Measurements from ENCODE around the gene GAL3ST2. TPM values are rescaled to one million over a fixed set of nuclear protein-coding genes. Genes with fewer than 3 reads are reported as not detected.

Gene GAL3ST2
- total RNA-seq, 1 experiment from 2014 or later: not detected

DNA sequence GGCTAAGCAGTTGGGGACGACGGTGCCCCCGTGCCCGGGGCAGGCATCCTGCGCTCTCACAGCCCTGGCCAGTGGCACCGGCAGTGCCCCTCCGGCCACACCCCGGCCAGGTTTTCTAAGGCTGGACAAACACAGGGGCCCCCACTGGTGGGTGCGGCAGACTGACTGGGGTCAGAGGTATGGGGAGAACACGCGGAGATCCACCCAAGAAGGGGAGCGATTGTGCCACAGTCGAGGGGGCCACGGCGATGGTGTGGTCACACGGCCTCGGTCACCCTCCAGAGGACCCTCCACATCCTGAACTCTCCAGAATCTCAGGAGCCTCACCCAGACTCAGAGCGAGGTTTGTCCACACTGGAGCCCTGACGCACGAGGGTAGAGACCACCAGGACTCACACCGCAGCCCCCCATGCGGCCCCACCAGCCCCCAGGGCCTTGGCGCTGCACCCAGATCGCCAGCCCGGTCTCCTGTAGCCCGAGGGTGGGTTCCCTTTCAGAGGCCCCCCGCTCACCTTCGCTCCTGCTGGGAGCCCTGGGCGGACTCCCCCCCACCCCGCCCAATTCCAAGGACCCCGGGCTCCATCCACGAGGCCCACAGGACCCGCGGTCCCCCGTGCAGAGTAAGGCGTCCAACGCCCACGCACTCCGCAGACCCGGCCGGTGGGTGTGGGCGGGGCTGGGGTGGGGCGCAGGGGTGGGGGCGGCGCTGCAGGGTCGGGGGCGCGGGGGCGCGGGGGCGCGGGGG is 66.9 kb downstream of the GAL3ST2 start:
- in situ Hi-C loops (cut with HindIII; ENCODE audit: low pct_unique_long_range_greater_than_20kb, low sequenced_read_pairs): no loop called here
- DNase-seq (ENCODE audit: low read depth, low spot score): no peak

DNA sequence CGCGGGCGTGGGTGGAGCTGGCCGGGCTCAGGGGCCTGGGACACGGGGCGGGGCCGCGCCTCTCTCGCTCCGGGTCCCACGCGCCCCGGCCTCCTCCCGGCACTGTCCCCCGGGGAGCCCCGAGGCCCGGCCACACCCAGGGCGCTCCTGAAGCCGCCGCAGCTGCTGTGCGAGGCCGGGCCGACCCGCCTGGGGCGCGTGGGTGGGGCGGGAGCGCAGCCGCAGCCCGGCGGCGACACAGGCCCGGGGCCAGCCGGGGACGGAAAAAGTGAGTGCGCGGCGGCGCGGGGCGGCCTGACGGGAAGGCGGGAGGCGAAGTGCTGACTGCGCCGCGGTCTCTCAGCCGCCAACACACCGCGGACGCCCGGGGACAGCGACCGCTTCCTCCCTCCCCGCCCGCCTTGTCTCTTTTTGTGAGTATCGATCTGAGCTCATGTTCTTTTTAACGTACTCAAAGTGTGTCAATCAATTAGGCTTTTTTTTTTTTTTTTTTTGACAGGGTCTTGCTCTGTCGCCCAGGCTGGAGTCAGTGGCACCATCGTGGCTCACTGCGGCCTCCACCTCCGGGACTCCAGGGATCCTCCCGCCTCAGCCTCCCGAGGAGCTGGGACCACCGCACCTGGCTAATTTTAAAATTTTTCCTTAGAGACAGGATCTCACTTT is 67.6 kb downstream of the GAL3ST2 start:
- no peak for DNase-seq (ENCODE audit: low read depth, low spot score)
- in situ Hi-C loops (cut with HindIII; ENCODE audit: low pct_unique_long_range_greater_than_20kb, low sequenced_read_pairs): no loop called here

DNA sequence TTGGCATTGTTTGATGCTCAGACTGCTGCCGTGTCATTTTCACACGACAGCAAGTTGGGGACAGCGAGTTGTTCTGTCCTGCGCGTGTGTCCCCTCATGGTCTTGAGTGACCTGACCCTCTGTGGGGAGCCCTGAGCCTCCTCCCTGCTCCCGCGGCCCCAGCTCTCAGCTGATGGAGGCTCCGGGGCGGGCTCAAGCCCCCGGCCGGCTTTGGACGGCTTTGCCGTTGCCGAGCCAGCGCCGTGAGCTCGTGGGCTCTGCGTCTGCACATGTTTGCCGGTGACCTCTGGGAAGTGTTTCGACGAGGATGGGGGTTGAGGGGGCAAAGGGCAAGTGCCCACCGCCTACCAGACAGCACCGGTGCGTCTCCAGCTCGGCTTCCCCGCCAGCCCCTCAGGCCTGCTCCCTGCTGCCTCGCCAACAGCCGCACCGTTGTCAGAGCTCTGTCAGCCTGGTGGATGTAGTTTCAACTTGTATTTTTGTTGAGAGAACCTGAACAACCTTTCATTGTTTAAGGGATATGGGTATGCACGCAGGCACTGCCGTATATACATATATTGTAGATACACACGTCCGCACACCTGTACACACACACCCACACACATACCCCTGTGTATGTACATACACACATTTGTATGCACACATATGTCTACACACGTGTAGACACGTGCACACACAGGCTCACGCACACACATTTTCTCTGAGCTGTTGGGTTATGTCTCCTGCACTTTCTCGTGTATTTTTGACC is 68.4 kb downstream of the GAL3ST2 start:
- in situ Hi-C loops (cut with HindIII; ENCODE audit: low pct_unique_long_range_greater_than_20kb, low sequenced_read_pairs): no loop called here
- no peak for DNase-seq (ENCODE audit: low read depth, low spot score)

DNA sequence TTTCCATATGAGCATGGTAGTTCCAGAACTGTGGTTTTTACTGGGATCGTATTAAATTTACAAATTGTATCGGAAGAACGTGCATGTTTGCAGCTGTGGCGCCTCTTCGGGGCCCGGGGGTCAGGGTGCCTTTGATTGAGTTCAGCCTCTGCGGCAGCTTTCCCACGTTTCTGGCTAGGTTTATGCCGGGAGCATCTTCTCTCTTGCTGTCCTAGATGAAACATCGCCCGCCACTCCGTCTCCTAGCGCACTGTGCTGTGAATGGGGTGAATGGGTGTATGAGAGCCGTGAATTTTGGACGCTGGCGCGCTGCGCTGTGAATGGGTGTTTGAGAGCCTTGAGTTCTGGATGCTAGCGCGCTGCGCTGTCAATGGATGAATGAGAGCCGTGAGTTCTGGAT is 69.8 kb downstream of the GAL3ST2 start:
- in situ Hi-C loops (cut with HindIII; ENCODE audit: low pct_unique_long_range_greater_than_20kb, low sequenced_read_pairs): no loop called here
- DNase-seq (ENCODE audit: low read depth, low spot score): no peak

DNA sequence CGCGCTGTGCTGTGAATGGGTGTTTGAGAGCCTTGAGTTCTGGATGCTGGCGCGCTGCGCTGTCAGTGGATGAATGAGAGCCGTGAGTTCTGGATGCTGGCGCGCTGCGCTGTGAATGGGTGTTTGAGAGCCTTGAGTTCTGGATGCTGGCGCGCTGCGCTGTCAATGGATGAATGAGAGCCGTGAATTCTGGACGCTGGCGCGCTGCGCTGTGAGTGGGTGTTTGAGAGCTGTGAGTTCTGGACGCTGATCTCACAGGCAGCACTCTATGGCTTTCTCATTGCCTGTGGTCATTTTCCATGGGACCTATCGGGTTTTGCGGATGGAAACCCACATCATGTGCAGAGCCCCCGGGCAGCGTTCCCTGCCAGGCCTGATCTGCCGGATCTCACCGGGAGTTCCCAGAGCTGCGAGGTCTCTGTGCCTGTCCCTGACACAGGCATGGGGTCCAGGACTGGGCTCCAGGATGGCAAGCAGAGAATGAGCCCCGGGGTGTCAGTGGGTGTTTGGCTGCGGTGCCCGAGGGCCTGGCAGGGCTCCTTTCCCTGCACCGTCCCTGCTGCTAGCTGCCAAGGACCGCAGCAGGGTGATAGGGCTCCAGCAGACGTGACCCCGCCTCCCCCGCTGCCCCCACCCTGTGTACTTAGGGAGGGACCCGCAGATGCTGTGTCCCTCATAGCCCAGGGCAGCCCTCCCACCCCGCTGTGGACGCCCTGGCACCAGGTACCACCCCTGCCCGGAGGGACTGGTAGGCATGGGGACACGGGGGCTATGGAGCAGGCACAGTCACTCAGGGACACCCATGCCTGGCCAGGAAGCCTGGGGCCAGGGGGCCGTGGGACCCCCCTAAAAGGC is 72.4 kb downstream of the GAL3ST2 start:
- DNase-seq (ENCODE audit: low read depth, low spot score): no peak
- in situ Hi-C loops (cut with HindIII; ENCODE audit: low pct_unique_long_range_greater_than_20kb, low sequenced_read_pairs): no loop called here

DNA sequence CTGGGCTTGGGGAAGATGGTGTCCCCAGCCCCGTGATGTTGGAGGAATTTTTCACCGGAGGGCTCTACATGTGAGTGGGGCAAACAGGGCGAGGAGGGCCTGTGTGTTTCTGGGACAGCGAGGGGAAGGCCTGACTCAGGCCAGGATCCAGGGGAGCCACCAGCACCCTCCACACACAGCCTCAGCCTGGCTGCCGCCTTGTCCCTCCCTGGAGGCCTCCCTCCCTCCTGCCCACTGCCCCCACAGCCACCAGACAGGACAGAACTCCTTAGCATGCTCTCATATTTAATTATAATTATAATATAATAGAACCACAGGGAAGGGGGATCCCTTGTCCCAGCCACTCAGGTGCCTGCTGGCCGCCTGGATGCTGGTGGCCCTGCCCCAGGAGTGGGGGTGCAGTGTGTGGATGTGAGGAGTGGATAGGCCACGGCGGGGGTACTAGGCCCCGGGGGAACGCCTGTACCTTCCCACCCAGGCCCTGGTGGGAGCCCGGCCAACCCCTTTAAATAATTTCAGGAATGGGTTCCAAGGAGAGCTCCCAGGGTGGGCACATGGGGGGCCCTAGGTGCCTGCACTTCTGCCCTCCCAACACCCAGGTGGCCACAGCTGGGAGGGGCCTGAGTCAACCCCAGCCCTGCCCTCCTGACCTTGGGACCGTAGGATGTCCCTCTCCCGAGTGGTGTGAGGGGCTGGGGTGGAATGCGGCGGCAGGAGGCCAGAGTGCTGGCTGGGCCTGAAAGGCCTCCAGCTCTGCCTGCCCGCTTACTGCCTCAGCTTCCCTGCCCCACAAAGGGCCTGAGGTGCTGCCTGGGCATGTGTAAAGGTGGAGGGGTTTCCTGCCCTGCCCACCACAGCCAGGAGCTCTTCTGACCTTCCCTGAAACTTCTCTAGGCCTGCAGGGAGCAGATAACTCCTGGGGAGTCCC is 73.3 kb downstream of the GAL3ST2 start:
- in situ Hi-C loops (cut with HindIII; ENCODE audit: low pct_unique_long_range_greater_than_20kb, low sequenced_read_pairs): no loop called here
- no peak for DNase-seq (ENCODE audit: low read depth, low spot score)

DNA sequence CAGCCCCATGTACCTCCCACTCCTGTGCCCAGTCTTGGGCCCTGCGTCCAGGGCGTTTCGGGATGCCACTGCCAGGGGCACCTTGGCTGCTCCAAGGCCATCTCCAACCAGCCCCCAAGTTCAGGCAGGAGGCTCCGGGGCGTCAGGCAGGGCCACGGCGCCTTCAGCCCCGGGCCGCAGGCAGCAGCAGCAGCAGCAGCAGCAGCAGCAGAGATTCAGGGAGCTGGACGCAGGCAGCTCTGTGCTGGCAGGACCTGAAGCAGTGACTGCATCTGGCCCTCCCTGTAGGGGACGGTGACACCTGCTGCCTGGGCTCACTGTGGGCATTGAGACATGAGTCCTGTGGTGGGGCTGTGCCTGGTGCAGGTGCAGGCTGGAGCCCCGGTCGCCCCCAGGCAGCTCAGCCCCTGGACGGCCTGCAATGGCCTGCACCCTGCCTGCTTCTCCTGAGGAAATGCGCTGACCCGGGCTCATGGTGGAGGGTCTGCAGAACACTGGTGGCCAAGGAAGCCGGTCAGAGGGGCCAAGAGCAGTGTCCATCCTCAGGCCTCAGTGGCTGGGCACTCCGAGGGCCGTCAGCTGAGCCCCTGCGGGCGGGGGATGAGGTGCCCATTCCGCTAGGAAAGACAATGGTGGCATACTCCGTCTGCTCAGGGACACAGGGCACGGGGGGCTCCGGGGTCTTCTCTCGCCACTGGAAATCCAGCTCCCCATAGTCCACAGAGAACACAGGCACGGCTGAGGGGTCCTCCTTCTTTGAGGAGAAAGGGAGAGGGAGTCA is 74.1 kb downstream of the GAL3ST2 start:
- in situ Hi-C loops (cut with HindIII; ENCODE audit: low pct_unique_long_range_greater_than_20kb, low sequenced_read_pairs): no loop called here
- DNase-seq (ENCODE audit: low read depth, low spot score): no peak

DNA sequence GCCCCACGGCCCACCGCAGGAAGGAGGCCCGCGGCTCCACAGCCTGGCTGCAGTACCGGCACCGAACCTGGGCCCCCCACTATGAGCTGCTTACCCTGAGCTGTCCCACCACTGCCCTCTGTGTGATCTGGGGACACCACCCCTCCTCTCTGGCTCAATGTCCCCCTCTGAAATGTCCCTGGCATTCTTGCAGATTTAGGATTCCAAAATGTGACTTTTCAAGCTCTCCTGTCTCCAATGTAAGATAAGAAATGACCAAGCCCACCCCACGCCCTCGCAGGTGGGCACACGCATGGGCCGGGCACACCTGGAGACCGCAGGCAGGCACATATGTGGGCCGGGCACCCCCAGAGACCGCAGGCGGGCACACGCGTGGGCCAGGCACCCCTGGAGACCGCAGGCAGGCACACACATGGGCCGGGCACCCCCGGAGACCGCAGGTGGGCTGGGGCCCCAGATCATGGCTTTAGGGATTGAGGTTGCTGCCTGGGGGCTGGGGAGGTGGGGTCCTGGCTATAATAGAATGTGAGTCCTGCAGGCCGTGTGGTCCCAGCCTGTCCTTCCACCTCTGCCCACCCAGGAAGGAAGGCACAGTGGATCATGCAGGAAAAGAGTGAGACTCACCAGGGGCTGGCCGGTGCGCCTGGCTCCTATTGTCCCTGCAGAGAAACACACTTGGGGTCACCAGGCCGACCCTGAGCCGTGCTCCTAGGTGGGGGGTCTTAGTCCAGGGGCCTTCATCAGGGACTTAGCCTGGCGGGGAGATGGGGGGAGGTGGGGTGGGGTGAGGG is 74.9 kb downstream of the GAL3ST2 start:
- in situ Hi-C loops (cut with HindIII; ENCODE audit: low pct_unique_long_range_greater_than_20kb, low sequenced_read_pairs): no loop called here

DNA sequence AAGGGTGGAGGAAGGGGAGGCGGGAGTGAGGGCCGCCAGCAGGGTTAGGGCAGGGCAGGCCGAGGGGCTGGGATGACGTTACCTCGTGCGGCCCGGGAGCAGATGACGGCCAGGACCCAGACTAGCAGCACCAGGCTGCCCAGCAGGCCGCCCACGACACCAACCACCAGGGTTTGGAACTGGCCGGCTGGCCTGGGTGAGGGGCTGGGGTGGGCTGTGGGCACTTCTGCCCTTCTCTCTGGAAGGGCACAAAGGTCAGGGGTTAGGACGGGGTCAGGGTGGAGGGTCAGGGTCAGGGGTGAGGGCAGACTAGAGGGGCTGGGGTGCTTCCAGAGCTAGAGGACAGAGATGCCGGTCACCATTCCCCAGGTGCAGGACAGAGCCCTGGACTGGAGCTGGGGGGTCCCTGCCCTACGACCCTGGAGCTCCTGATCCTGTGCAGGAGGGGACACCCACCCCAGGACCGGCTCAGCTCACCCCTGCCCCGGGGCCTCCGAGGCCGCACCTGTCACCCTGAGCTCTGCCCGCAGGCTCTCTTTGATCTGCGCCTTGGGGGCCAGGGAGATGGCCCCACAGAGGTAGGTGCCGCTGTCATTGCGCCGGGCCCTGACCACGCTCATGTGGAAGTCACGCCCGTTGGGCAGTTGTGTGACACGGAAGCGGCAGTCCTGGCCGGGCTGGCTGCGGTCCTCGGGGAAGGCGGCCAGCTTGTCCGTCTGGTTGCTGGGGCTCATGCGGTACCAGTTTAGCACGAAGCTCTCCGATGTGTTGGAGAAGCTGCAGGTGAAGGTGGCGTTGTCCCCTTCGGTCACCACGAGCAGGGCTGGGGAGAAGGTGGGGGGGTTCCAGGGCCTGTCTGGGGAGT is 75.7 kb downstream of the GAL3ST2 start:
- DNase-seq (ENCODE audit: low read depth, low spot score): no peak
- in situ Hi-C loops (cut with HindIII; ENCODE audit: low pct_unique_long_range_greater_than_20kb, low sequenced_read_pairs): no loop called here

More for the DNA sequence above, 74.9 kb downstream of the GAL3ST2 start:
- no peak for DNase-seq (ENCODE audit: low read depth, low spot score)

DNA sequence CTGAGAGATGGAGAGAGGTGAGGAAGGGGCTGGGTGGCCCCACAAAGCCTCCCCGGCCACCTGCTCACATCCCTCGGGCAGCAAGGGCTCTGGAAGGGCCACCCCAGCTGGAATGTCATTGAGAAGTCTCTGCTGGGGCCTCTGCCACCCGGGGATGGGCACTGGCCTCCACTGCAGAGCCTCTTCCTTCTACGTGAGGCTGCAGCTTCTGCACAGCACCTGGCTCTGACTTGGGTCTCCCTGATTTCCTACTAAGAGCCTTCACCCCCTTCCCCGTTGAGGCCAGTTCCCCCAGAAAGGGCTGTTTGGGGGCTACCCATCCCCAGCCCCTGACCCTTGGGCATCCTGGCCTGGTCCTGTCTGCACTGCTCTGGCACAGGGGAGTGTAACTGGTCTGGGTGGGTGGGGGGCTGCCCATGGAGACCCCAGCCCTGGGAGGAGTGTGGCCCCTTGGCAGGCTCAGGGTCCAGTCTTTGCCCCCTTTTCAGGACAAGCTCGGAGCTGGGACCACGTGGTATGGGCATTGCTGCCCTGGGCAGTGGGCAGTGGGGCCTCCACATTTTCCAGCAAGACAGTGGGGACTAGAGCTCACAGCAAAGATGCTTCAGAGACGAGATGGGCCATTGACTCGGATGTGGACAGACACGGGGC is 76.5 kb downstream of the GAL3ST2 start:
- in situ Hi-C loops (cut with HindIII; ENCODE audit: low pct_unique_long_range_greater_than_20kb, low sequenced_read_pairs): no loop called here
- no peak for DNase-seq (ENCODE audit: low read depth, low spot score)

Other genes starting within 250 kb of the GAL3ST2 start
- gene BOK, start 218.1 kb upstream of the GAL3ST2 start, total RNA-seq (2014; rRNA removed; shearing (Covaris generic)): 9.0 and 10.6 TPM in 2 replicates
- gene THAP4, start 139.7 kb upstream of the GAL3ST2 start, total RNA-seq (2014; rRNA removed; shearing (Covaris generic)): 35.2 and 39.6 TPM in 2 replicates
- gene ATG4B, start 139.1 kb upstream of the GAL3ST2 start, total RNA-seq (2014; rRNA removed; shearing (Covaris generic)): 24.1 and 30.3 TPM in 2 replicates
- 55.3 and 60.8 TPM in 2 replicates for gene DTYMK, start 90.0 kb upstream of the GAL3ST2 start, total RNA-seq (2014; rRNA removed; shearing (Covaris generic))
- 23.9 and 24.2 TPM in 2 replicates for gene ING5, start 74.8 kb upstream of the GAL3ST2 start, total RNA-seq (2014; rRNA removed; shearing (Covaris generic))
- 8.8 and 9.0 TPM in 2 replicates for gene D2HGDH, start 42.2 kb upstream of the GAL3ST2 start, total RNA-seq (2014; rRNA removed; shearing (Covaris generic))
- not detected in 2 replicates for gene NEU4, start 32.4 kb downstream of the GAL3ST2 start, total RNA-seq (2014; rRNA removed; shearing (Covaris generic))
- not detected in 2 replicates for gene PDCD1, start 82.1 kb downstream of the GAL3ST2 start, total RNA-seq (2014; rRNA removed; shearing (Covaris generic))
- gene RTP5, start 92.9 kb downstream of the GAL3ST2 start, total RNA-seq (2014; rRNA removed; shearing (Covaris generic)): not detected in 2 replicates

Measured in SK-MEL-5 (cell line).